ENCODE data around the gene SMARCA2.

DNA sequence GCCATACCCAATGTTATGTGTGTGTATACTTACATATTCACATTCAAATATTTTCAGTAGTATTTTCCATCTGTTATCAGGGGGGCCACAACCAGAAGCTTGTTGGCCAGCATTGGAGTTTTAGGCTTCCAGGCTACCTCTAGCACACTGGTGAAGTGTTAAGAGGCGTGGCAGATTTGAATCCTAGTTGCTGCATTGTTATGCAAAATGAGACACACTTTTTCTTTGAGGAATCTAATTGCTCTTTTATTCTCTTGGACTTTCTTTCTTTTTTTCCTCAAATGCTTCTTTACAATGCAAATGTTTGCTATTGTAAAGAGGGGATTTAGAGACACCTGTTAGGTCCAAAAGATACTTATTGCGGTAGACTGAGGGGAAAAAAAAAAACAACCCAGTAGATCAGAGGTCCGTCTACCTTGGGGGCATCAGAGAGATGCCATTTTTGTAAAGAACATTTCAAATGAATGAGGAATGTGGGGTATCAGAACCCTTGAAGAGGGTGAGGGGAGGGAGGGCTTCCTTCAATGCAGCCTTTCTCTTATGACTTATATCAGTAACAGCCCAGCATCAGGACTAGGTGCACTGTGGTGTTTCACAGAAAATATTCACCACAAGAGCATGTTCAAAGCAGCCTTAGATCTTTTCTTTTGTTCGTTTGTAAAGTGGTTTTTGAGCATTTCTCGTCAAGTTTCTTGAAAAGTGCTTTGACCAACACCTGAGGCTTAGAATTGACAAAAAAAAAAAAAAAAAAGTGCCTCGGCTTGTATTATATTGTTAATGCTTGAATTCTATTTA, 3.8 kb downstream of the SMARCA2 start:
- TF ChIP-seq L3MBTL2 (conservative IDR thresholded peaks at IDR 0.05) = no peak
- TF ChIP-seq HDGF (IDR thresholded peaks at IDR 0.05; ENCODE audit: borderline replicate concordance) = no peak
- no peak for TF ChIP-seq FOXK2 (IDR thresholded peaks at IDR 0.05)
- no peak for TF ChIP-seq ARNT (IDR thresholded peaks at IDR 0.05)
- no peak for TF ChIP-seq ZNF384 (IDR thresholded peaks at IDR 0.05)
- no peak for TF ChIP-seq SP1 (IDR thresholded peaks at IDR 0.05)
- no peak for TF ChIP-seq FOXM1 (IDR thresholded peaks at IDR 0.05; ENCODE audit: borderline replicate concordance)
- no peak for TF ChIP-seq CTBP1 (IDR thresholded peaks at IDR 0.05; ENCODE audit: borderline replicate concordance)
- TF ChIP-seq TARDBP (IDR thresholded peaks at IDR 0.05) = no peak
- TF ChIP-seq BHLHE40 (IDR thresholded peaks at IDR 0.05; ENCODE audit: borderline replicate concordance) = no peak
- no peak for TF ChIP-seq FOXA1 (IDR thresholded peaks at IDR 0.05)
- TF ChIP-seq, protein P1, sequence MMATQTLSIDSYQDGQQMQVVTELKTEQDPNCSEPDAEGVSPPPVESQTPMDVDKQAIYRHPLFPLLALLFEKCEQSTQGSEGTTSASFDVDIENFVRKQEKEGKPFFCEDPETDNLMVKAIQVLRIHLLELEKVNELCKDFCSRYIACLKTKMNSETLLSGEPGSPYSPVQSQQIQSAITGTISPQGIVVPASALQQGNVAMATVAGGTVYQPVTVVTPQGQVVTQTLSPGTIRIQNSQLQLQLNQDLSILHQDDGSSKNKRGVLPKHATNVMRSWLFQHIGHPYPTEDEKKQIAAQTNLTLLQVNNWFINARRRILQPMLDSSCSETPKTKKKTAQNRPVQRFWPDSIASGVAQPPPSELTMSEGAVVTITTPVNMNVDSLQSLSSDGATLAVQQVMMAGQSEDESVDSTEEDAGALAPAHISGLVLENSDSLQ (IDR thresholded peaks at IDR 0.05) = no peak

All from HEK293T (cell line).